ENCODE data around the gene IL16.

Gene IL16

GRCh38 chr15:81278306-81279029, 81.8 kb downstream of the IL16 start:
- DNase-seq: no peak

DNA sequence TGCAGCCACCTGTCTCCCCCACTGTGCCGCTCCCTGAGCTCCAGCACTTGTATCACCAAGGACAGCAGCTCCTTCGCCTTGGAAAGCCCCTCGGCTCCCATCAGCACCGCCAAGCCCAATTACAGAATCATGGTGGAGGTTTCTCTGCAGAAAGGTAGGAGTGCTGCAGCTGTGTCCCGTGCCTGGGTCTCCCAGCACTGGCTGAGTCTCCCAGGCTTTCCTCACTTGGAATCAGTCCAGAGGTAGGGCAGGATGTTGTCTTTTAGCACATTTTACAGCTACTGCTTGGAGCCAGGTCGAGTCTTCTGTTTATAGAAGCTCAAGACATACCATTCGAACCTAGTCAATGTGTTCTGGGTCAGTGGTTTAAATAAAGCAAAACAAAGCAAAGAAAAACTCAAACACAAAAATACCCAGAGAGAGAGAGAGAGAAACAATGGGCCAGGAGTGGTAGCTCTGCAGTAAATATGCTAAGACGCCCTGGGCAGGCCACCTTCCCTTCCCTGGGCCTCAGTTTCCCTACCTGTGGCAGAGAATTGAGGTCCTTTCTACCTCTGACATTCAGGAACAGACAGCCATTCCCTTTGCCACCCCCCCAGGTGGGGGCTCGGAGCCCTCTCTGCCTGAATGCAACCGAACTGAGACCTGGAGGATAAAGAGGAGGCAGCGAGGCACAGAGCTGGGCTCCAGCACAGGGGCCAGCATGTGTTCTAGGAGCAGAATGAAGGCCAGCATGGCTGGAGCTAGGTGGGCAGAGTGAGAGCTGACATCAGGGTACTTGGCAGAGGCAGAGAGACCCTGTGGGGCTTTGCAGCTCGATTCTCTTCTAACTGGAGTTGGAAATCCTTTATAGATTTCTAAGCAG, 83.2 kb downstream of the IL16 start:
- DNase-seq: no peak

GRCh38 chr15:81280696-81281455, 84.2 kb downstream of the IL16 start:
- no peak for DNase-seq

DNA sequence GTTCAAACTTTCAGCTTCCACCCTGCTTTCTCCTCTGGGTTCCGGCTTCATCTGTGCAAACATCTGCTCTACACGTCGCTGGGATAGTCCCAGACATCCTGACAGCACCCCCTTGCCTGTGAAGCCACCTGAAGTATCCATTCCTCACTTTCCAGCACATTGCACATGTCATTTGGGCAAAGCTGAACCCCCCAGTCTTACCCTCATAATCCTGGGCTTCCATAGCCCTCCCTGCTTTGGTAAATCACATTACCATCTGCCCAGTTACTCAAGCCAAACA, 84.7 kb downstream of the IL16 start:
- DNase-seq: no peak

DNA sequence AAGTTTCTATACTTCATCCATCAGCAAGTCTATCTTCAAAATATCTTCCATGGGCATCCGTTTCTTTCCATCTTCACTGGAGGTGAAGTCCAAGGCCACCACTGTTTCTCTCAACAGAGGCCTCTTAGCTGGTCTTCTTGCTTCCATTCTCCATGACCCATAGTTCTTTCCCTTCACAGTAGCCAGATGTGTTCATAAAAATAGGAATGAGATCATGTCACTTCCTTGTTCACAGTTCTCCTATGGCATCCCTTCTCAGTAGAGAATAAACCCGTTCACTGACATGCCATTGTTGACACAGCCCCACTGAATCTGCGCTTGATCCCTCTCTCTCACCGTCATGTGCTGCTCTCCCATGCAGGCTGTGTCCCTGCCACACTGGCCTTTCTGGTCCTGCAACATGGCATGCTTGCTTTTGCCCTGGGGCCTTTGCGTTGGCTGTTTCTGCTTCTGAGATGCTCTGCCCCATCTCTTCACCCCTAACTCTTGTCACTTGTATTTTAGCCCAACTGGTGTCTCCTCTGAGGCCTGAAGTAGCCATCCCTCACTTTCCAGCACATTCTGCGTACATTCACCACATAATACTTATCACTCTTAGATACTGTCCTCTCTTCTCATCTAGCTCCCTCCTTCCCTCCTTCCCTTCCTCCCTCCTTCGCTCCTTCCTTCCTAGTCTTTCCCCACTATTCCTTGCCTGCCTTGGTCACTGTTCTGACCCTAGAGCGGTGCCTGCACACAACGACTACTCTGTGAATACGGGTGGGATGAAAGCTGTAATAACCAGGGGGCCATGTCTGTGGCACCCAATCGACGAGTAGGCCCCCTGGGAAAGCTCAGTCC, 85.3 kb downstream of the IL16 start:
- DNase-seq: no peak

GRCh38 chr15:81282606-81282895, 85.9 kb downstream of the IL16 start:
- no peak for DNase-seq

DNA sequence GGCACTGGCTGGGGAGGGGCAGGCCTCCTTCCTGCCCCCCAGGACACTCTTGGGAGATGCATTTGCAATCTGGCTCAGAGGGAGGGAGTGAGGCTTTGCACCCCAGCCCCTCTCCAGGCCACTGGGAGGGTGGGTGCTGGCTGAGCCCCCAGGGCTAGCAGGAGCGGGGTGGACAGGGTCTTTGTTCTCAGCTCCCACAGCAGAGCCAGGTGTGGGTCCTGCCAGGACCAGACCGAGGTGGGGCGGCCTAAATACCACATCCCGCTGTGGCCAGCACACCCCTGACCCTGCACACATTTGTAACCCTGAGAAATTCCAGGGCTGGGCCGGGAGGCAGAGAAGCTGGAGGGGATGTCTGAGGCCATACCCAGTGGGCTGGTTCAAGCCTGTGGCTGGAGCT, 86.2 kb downstream of the IL16 start:
- DNase-seq: no peak

DNA sequence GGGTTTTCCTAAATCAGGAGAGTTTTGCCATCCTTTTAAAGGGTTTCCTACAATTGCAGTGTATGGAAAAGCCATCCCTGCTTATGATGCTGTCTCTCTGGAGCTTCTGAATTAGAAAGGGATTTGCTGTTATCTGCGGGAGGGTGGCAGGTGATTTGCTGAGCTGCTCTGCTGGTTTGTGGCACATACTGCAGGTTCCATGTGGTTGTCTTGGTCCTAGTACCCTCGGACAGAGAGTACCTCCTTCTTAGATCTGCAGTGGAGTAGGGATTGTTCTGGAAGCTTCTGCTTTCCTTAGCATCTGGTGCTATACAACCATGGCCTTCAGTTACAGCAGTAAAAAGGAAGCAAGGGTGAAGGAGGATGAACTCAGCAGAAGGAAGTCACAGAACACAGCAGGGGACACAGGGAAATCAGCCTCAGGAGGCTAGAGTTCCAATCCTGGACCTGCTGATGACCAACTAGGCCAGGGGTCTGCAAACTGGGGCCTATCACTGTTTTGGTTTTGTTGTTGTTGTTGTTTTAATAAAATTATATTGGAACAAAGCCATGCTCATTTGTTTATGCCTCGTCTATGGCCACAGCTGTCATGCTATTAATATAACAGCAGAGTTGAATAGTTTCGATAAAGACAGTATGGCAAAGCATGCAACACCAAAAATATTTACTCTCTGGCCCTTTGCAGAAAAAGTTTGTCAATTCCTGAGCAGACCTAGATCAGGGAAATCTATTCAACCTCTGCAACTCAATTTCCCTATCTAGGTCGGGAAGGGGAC, 87.8 kb downstream of the IL16 start:
- no peak for DNase-seq

DNA sequence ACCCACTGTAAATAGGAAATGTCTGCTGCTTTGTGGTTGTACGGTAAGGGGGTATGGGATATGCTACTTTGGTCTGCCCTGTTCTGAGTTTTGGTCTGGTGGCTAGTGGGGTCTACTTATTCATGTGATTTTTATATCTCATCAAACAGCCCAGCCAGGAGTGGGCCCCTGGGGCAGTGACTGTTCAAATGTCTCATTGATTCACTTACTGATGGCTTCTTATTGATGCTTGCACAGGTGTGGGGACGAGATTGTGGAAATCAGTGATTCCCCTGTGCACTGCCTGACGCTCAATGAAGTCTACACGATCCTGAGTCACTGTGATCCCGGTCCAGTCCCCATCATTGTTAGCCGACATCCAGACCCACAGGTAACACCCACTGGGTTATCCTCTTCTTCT, 88.8 kb downstream of the IL16 start:
- DNase-seq: no peak

DNA sequence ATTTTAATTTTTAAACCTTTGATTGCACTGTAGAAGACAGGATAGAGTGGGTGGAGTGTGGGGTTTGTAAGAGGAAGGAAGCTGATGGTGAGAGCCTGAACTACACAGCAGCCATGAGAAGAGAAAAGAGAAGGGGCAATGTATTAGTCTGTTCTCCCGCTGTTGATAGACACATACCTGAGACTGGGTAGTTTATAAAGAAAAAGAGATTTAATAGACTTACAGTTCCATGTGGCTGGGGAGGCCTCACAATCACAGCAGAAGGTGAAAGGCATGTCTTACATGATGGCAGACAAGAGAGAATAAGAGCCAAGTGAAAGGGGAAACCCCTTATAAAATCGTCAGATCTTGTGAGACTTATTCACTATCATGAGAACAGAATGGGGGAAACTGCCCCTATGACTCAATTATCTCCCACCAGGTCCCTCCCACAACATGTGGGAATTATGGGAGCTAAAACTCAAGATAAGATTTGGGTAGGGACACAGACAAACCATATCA, 90.0 kb downstream of the IL16 start:
- DNase-seq: no peak

- DNase-seq: no peak
Measured at GRCh38 chr15:81288040-81288439, 91.4 kb downstream of the IL16 start.

- no peak for DNase-seq
Measured at GRCh38 chr15:81288616-81289015, 91.9 kb downstream of the IL16 start.

DNA sequence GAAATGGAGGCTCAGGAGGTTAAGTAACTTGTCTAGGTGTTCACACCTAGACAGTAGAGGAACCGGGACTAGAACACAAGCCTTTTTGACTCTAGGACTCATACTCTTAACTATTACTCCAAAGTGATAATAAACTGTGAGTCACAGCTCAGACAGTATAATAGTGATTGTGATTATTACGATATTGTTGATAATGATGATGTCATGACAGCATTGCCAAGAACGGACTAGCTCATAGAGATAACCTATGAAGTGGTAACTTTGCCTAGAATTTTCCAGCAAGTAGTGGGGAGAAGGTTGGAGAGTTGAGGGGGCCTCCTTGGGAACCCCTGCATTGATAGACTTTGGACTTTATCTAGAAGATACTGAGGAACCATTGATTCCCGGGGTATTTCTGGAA, 93.2 kb downstream of the IL16 start:
- DNase-seq: no peak

DNA sequence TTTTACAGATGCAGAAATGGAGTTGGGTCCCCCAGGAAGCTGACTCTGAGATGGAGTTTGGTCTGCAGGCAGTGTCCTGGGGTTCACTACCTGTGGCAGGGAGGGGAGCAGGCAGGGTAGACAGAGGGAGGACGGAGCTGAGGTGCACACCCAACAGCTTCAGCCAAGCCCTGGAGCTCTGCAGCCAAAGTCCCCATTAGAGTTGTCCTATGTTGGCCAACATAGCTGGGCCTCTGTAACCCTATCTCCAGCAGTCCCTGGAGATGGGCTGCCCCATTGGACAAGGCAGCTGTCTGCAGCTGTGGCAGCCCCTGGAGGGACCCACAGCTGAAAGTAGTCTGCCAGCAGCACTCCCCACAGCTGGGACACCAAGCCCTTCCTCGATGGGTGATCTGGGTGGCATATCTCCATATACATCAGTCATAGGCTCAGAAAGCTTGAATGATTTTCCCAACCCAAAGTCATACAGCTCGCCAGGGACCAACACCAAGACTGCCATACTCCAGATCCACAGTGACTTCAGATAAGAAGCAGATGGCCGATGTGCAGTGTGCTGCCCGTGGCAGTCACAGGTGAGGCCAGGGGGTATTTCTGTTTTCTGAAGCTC, 95.3 kb downstream of the IL16 start:
- DNase-seq: no peak

GRCh38 chr15:81292523-81293001, 95.9 kb downstream of the IL16 start:
- DNase-seq: no peak

DNA sequence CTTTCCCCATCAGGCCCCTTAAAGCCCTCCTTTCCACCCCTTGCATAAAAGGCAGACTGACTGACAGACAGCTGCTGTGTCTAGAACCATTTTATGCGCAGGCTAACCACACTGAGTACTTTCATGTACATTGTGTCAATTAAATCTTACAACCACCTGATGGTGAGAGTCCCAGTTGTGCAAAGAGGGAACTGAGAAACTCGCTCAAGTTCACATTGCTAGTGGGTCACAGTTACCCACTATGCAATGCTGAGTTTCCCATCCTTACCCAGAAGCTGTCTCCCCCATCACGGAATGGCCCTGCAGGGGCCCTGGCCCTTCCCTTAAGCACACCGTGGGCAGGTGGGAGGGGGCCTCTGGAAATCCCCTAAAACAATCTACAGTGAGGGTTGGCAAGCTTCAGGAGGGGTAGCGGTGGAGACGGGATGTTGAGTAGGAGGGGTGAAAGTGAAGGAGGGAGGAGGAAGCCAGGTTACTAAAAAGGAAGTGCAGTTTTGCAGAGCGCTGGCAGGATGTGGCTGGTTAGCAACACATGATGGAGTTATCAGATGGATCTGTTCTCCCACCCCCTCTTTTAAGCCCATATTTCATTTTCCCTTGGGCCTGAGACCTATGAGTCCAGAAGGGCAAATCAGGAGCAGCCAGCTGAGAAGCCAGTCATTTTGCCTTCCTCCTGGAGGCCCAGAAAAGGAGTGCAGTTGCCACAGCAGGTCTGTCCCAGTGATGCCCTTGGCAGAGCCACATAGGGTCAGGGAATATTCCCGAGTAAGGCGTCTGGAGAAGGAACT, 97.2 kb downstream of the IL16 start:
- DNase-seq: no peak

GRCh38 chr15:81294516-81294880, 97.8 kb downstream of the IL16 start:
- DNase-seq: no peak

- no peak for DNase-seq
Measured at GRCh38 chr15:81295486-81296121, 98.9 kb downstream of the IL16 start.

- DNase-seq: no peak
Measured at GRCh38 chr15:81296186-81296585, 99.5 kb downstream of the IL16 start.

DNA sequence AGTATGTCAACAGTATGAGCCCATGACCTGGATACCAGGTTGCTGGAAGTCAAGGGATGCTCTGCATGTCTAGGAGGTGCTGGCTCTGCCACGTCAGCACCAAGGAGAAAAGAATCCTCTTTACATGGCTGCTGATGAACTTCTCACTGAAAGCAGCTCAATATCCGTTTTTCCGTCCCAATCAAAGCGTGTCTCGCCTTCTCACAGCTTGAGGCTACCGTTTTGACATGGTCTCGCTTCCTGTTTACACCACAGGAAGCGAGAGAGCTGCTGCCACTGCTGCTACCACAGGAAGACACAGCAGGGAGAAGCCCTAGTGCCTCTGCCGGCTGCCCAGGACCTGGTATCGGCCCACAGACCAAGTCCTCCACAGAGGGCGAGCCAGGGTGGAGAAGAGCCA, 100.0 kb downstream of the IL16 start:
- DNase-seq: no peak

Data from amniotic stem cell (primary cell).